Endothelial cell of umbilical vein (primary cell): ENCODE measurements around the gene MRLN. TPM values are rescaled to one million over a fixed set of nuclear protein-coding genes. Genes with fewer than 3 reads are reported as not detected.

Experiments
- BruUV-seq: library from RNA; stranded (reverse); fragments of 400-500 nt; replicated peaks from 2 replicates; lab custom pipeline; 2021; lab: Mats Ljungman, UMichigan
- CTCF ChIA-PET: fragments of 300-600, 350-600 bp; sonication (Branson Sonifier 250); formaldehyde crosslinking; loops from one replicate; lab custom pipeline; 2021; ENCODE audit warnings: antibody characterized with exemption, inconsistent platforms; lab: Charles Lee
- POLR2A ChIA-PET: fragments of 300-600, 350-600 bp; sonication (Branson Sonifier 250); formaldehyde crosslinking; loops from one replicate; lab custom pipeline; 2021; ENCODE audit warnings: antibody characterized with exemption, inconsistent platforms; lab: Charles Lee
- DNase-seq: peaks from one replicate; pipeline ENCODE4 v3.0.0-alpha.2; 2011; ENCODE audit warnings: low read depth, low spot score
- FAIRE-seq: peaks from 2 replicates; lab custom pipeline; 2011; peaks lifted over from hg19 to GRCh38; lab: Jason Lieb, UNC
- H2AFZ ChIP-seq: 2 replicates; pipeline ENCODE4 v1.6.0; 2012; ENCODE audit warnings: low read depth, low read length, control low read depth, inconsistent platforms
- H3K27ac ChIP-seq: 2 replicates; pipeline ENCODE4 v1.5.1; 2011; ENCODE audit warnings: low read depth, mild to moderate bottlenecking, control low read depth, low read length, moderate library complexity; ENCODE audit not compliant: insufficient read depth
- H3K27me3 ChIP-seq, 2 experiments: 2 replicates each; pipeline versions ENCODE4 v1.6.0 to v1.6.1; 2011; ENCODE audit warnings: low read length in 2 of 2, mixed read lengths in 1 of 2; ENCODE audit not compliant: control insufficient read depth in 2 of 2, insufficient read depth in 2 of 2
- H3K36me3 ChIP-seq, 2 experiments: 2 replicates in 1 of 2; 3 replicates in 1 of 2; pipeline ENCODE4 v1.5.1; 2011; ENCODE audit warnings: low read length in 2 of 2, mild to moderate bottlenecking in 1 of 2, moderate library complexity in 1 of 2; ENCODE audit not compliant: control insufficient read depth in 2 of 2, insufficient read depth in 2 of 2; ENCODE audit errors: extremely low read depth in 1 of 2
- H3K4me1 ChIP-seq: 3 replicates; pipeline ENCODE4 v1.5.1; 2011; ENCODE audit warnings: mild to moderate bottlenecking, low read length; ENCODE audit not compliant: control insufficient read depth, insufficient read depth; ENCODE audit errors: extremely low read depth
- H3K4me2 ChIP-seq: 2 replicates; pipeline ENCODE4 v1.6.1; 2011; ENCODE audit warnings: low read length, control low read depth, mixed read lengths; ENCODE audit not compliant: insufficient read depth
- H3K4me3 ChIP-seq, 3 experiments: fragments of 200-600 bp in 1 of 3; sonication (generic), shearing (Covaris generic) in 1 of 3; replicated peaks in 1 of 3; 2 replicates each; pipeline ENCODE4 v1.5.1; 2011 to 2016; ENCODE audit warnings: control low read depth in 3 of 3, low read length in 3 of 3, mild to moderate bottlenecking in 2 of 3, inconsistent platforms in 1 of 3, low read depth in 1 of 3, moderate library complexity in 1 of 3; ENCODE audit not compliant: insufficient read depth in 1 of 3
- H3K79me2 ChIP-seq: 2 replicates; pipeline ENCODE4 v1.6.0; 2012; ENCODE audit warnings: low read length, inconsistent platforms; ENCODE audit not compliant: control insufficient read depth, insufficient read depth
- H3K9ac ChIP-seq: replicated peaks from 2 replicates; pipeline ENCODE3; 2011; ENCODE audit warnings: low read length, control low read depth; ENCODE audit not compliant: insufficient read depth; ENCODE audit errors: extremely low read depth
- H3K9me1 ChIP-seq: replicated peaks from 3 replicates; pipeline ENCODE4 v1.6.0; 2011; ENCODE audit warnings: mild to moderate bottlenecking, low read length; ENCODE audit not compliant: control insufficient read depth, insufficient read depth; ENCODE audit errors: extremely low read depth
- H3K9me3 ChIP-seq: replicated peaks from 2 replicates; pipeline ENCODE4 v1.5.1; 2012; ENCODE audit warnings: low read length, inconsistent platforms; ENCODE audit not compliant: control insufficient read depth, insufficient read depth
- H4K20me1 ChIP-seq: replicated peaks from 2 replicates; pipeline ENCODE3; 2011; ENCODE audit warnings: mild to moderate bottlenecking, low read length; ENCODE audit not compliant: control insufficient read depth, insufficient read depth; ENCODE audit errors: extremely low read depth
- CTCF ChIP-seq, 2 donors: IDR thresholded peaks; 1 replicate in 1 of 2; 2 replicates in 1 of 2; pipeline ENCODE4 v1.5.1; 2011; ENCODE audit warnings: low read length in 2 of 2, mild to moderate bottlenecking in 2 of 2, moderate library complexity in 2 of 2, control low read depth in 1 of 2, inconsistent platforms in 1 of 2, low read depth in 1 of 2; ENCODE audit not compliant: insufficient read depth in 1 of 2; ENCODE audit errors: extremely low read depth in 1 of 2
- EZH2 ChIP-seq: IDR thresholded peaks from 2 replicates; pipeline ENCODE4 v1.6.1; 2012; ENCODE audit warnings: borderline replicate concordance, low read depth, mild to moderate bottlenecking, moderate library complexity, low read length, inconsistent platforms; ENCODE audit not compliant: severe bottlenecking
- FOS ChIP-seq: IDR thresholded peaks from 2 replicates; pipeline ENCODE4 v1.6.1; 2011; ENCODE audit warnings: mild to moderate bottlenecking, low read length, moderate library complexity, borderline replicate concordance; ENCODE audit not compliant: insufficient read depth
- GATA2 ChIP-seq: IDR thresholded peaks from 2 replicates; pipeline ENCODE4 v1.7.0; 2011; ENCODE audit warnings: low read depth, mild to moderate bottlenecking, moderate library complexity, mixed read lengths, low read length; ENCODE audit not compliant: insufficient read length, insufficient read depth
- JUN ChIP-seq: IDR thresholded peaks from 2 replicates; pipeline ENCODE4 v1.6.1; 2011; ENCODE audit warnings: borderline replicate concordance, low read depth; ENCODE audit not compliant: insufficient read length, insufficient read depth
- MAX ChIP-seq: IDR thresholded peaks from 2 replicates; pipeline ENCODE4 v1.6.1; 2011; ENCODE audit not compliant: insufficient read depth, insufficient read length
- MYC ChIP-seq: IDR thresholded peaks from one replicate; pipeline ENCODE4 v1.6.1; 2011; ENCODE audit warnings: mild to moderate bottlenecking, low read depth, low read length
- POLR2A ChIP-seq: IDR thresholded peaks from 2 replicates; pipeline ENCODE4 v1.6.1; 2012; ENCODE audit warnings: low read depth, mild to moderate bottlenecking, control low read depth, low read length
- POLR2AphosphoS5 ChIP-seq: IDR thresholded peaks from 2 replicates; pipeline ENCODE4 v1.6.1; 2012; ENCODE audit warnings: low read depth, mild to moderate bottlenecking, control low read depth, low read length, moderate library complexity; ENCODE audit not compliant: insufficient read depth
- dilution Hi-C: fragments of 300-500 bp; cut with MboI; formaldehyde crosslinking; loops from one replicate; pipeline ENCODE4 v1.15.0; 2019; ENCODE audit warnings: low sequenced_read_pairs; ENCODE audit not compliant: extremely low pct_ligation_motif_present
- intact Hi-C: fragments of 100-400 bp; cut with micrococcal nuclease; formaldehyde crosslinking; loops from one replicate; pipeline ENCODE4 v1.10.0; 2022
- polyA plus RNA-seq, 4 experiments: library from polyadenylated mRNA; depleted of rRNA in 3 of 4; stranded (reverse) in 3 of 4; unstranded in 1 of 4; fragments of >200 nt; gene quantifications; 2 replicates each; pipeline versions ENCODE4 v1.2.1 to v1.2.3, GENCODE V29; 2011 to 2012; ENCODE audit warnings: missing spikeins in 1 of 4
- total RNA-seq: library from RNA; stranded (reverse); gene quantifications from 2 replicates; pipeline ENCODE4 v1.2.3, GENCODE V29; 2021

The MRLN gene
- total and polyA plus RNA-seq, 2 donors (not counting 3 experiments of a cell fraction or from before 2014, with no cell fraction given) = not detected

GRCh38 chr10:59799421-59799820 lies 46.2 kb upstream of the MRLN start:
- H3K27ac ChIP-seq = no peak overlapping the region
- no peak overlapping the region for H3K4me2 ChIP-seq
- DNase-seq (no peak), FAIRE-seq (no peak)
- no peak overlapping the region for H3K4me3 ChIP-seq
- no peaks in the 10 kb centered on the region for H3K9me3 ChIP-seq
- H2AFZ ChIP-seq = no peak overlapping the region
- CTCF ChIA-PET = interaction anchor here (0.9 to 1.2 kb wide), 5 partner anchors 9 to 173 kb away, joined by 3 to 4 read pairs (median 4); no protein-coding TSS in a partner anchor
- H3K27me3 ChIP-seq = no peaks in the 10 kb centered on the region
- H3K79me2 ChIP-seq = no peaks in the 10 kb centered on the region
- no TSS peak for BruUV-seq
- intact Hi-C loops = no loop called here
- peaks cover 2 to 5% of the 10 kb centered on the region in 2 experiments for H3K36me3 ChIP-seq
- H3K4me1 ChIP-seq = no peaks in the 10 kb centered on the region
- no peaks in the 10 kb centered on the region for H3K9me1 ChIP-seq
- dilution Hi-C loops = no loop called here
- no peaks in the 10 kb centered on the region for H4K20me1 ChIP-seq
- no peak for TF ChIP-seq POLR2A
- no peak for TF ChIP-seq MAX
- no peak for TF ChIP-seq JUN
- no peak for TF ChIP-seq POLR2AphosphoS5
- TF ChIP-seq GATA2 = no peak
- no peak for TF ChIP-seq FOS
- no peak for TF ChIP-seq MYC
- TF ChIP-seq CTCF (IDR thresholded peaks at IDR 0.05; ENCODE audit: extremely low read depth in 1 of 2, insufficient read depth in 1 of 2, low read depth in 1 of 2, low read length in 2 of 2) = no peak
- no peak for TF ChIP-seq EZH2
- no peak overlapping the region for H3K9ac ChIP-seq
- POLR2A ChIA-PET = no interaction called here
